ENCODE data around the gene GNB1. TPM values are rescaled to one million over a fixed set of nuclear protein-coding genes. Genes with fewer than 3 reads are reported as not detected.

The GNB1 gene
- total RNA-seq, 1 donor from 2014 or later = 159 TPM

GRCh38 chr1:1809489-1809888, 81.4 kb downstream of the GNB1 start:
- Histone ChIP-seq H3K27me3 (no peaks in the 10 kb centered on the region), H3K36me3 (peaks cover 0 to 36% of the 10 kb centered on the region in 2 donors), H3K4me3 (no peak overlapping the region), H3K27ac (no peak overlapping the region), H3K4me1 (no peaks in the 10 kb centered on the region), H3K9me3 (no peaks in the 10 kb centered on the region)
- TF ChIP-seq CTCF (IDR thresholded peaks at IDR 0.05) = no peak
- no peak for TF ChIP-seq POLR2AphosphoS5 (IDR thresholded peaks at IDR 0.05; ENCODE audit: insufficient read depth in 1 of 2, low read depth in 1 of 2)
- intact Hi-C loops (cut with DNase I) = no loop called here
- DNase-seq (ENCODE audit: extremely low spot score in 2 of 2) = no peak

DNA sequence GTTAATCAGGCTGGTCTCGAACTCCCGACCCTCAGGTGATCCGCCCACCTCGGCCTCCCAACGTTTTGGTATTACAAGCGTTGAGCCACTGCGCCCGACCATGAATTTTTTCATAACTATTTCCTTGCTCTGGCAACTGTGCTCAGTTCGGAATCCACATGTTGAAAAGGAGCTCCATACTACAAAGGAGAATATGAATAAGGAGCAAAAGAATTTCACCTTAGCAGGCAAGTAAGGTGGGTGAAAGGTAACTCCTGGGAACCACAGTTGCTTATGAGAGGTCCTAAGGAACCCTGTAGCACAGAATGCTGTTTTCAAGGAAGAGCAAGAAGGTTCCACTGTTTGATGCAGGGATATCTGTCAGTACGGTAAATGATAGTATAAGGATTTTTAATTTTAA, 82.7 kb downstream of the GNB1 start:
- TF ChIP-seq POLR2AphosphoS5 (IDR thresholded peaks at IDR 0.05; ENCODE audit: insufficient read depth in 1 of 2, low read depth in 1 of 2) (no peak), CTCF (IDR thresholded peaks at IDR 0.05) (no peak), POLR2A (IDR thresholded peaks at IDR 0.05) (no peak)
- peaks cover 0 to 36% of the 10 kb centered on the region in 2 donors for H3K36me3 ChIP-seq
- no peak for DNase-seq (ENCODE audit: extremely low spot score in 2 of 2)
- H3K4me3 ChIP-seq = no peak overlapping the region
- H3K27ac ChIP-seq = no peak overlapping the region
- intact Hi-C loops (cut with DNase I) = no loop called here
- H3K9me3 ChIP-seq = no peaks in the 10 kb centered on the region
- no peaks in the 10 kb centered on the region for H3K4me1 ChIP-seq
- H3K27me3 ChIP-seq = no peaks in the 10 kb centered on the region

- Histone ChIP-seq H3K4me1 (no peaks in the 10 kb centered on the region), H3K27ac (no peak overlapping the region), H3K36me3 (peaks cover 0 to 37% of the 10 kb centered on the region in 2 donors), H3K9me3 (no peaks in the 10 kb centered on the region), H3K27me3 (no peaks in the 10 kb centered on the region), H3K4me3 (no peak overlapping the region)
- intact Hi-C loops (cut with DNase I) = no loop called here
- no peak for TF ChIP-seq POLR2AphosphoS5 (IDR thresholded peaks at IDR 0.05; ENCODE audit: insufficient read depth in 1 of 2, low read depth in 1 of 2)
- TF ChIP-seq POLR2A (IDR thresholded peaks at IDR 0.05) = no peak
- no peak for TF ChIP-seq CTCF (IDR thresholded peaks at IDR 0.05)
- no peak for DNase-seq (ENCODE audit: extremely low spot score in 2 of 2)
Measured at GRCh38 chr1:1806890-1807289, 84.0 kb downstream of the GNB1 start.

DNA sequence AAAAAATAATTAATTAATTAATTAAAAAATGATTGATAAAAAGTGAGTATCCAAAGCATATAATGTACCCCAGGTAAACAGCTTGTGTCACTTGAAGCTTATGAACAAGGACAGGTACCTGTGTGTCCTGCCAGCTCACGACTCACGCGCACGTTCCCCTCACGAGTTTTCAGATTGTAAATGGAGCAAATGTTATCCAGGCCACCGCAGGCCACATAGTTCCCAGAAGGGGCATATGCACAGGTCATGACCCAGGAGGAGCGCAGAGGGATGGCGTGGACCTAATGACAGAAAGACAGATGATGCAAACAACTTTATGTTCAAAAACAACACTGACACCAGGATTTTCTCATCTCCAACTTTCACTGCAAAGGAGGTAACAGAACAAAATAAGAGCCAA, 86.6 kb downstream of the GNB1 start:
- TF ChIP-seq POLR2AphosphoS5 (IDR thresholded peaks at IDR 0.05; ENCODE audit: insufficient read depth in 1 of 2, low read depth in 1 of 2) (no peak), CTCF (IDR thresholded peaks at IDR 0.05) (no peak), POLR2A (IDR thresholded peaks at IDR 0.05) (no peak)
- peaks cover 0 to 44% of the 10 kb centered on the region in 2 donors for H3K36me3 ChIP-seq

DNA sequence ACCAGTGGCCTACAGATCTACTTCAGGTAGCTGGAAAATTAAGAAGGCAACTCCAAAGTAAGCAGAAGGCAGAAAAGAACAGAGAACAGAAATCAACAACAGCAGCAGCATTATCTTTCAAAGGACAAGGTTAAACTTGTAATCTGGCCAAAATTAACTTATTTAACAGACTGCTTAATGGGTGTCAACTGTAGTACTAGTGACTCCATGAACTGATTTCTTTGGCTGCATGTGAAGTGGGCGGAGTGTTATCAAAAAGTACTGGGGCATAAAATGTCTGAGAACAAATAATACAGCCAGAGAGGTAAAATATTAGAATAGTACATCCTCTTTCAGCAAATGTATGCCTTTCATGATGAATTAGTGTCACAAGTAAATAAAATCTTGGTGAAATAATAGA, 88.0 kb downstream of the GNB1 start:
- Histone ChIP-seq H3K27ac (no peak overlapping the region), H3K4me3 (no peak overlapping the region), H3K36me3 (peaks cover 0 to 50% of the 10 kb centered on the region in 2 donors), H3K9me3 (no peaks in the 10 kb centered on the region), H3K27me3 (no peaks in the 10 kb centered on the region), H3K4me1 (peaks cover 14% of the 10 kb centered on the region)
- intact Hi-C loops (cut with DNase I) = no loop called here
- TF ChIP-seq POLR2A (IDR thresholded peaks at IDR 0.05) (no peak), POLR2AphosphoS5 (IDR thresholded peaks at IDR 0.05; ENCODE audit: insufficient read depth in 1 of 2, low read depth in 1 of 2) (no peak), CTCF (IDR thresholded peaks at IDR 0.05) (no peak)
- no peak for DNase-seq (ENCODE audit: extremely low spot score in 2 of 2)

More for the DNA sequence above, 86.6 kb downstream of the GNB1 start:
- H3K4me1 ChIP-seq = peaks cover 10% of the 10 kb centered on the region
- H3K27ac ChIP-seq = no peak overlapping the region
- DNase-seq (ENCODE audit: extremely low spot score in 2 of 2) = no peak
- H3K27me3 ChIP-seq = no peaks in the 10 kb centered on the region
- no peaks in the 10 kb centered on the region for H3K9me3 ChIP-seq
- no peak overlapping the region for H3K4me3 ChIP-seq
- intact Hi-C loops (cut with DNase I) = no loop called here

All from vagina (tissue), 2 donors.